Gastrocnemius medialis (tissue), 4 donors: ENCODE measurements around the gene ADGRV1.

Experiments
- CTCF ChIP-seq, 5 experiments: fragments of 450-650 bp in 3 of 5; fragments of 200-600 bp in 2 of 5; sonication (generic) in 2 of 5; IDR thresholded peaks in 4 of 5; conservative IDR thresholded peaks in 1 of 5; 1 replicate in 4 of 5; 2 replicates in 1 of 5; pipeline ENCODE4 v1.5.1; 2016 to 2019; ENCODE audit warnings: antibody characterized with exemption in 5 of 5, mild to moderate bottlenecking in 3 of 5, moderate library complexity in 3 of 5
- POLR2A ChIP-seq, 2 donors: fragments of 450-650 bp; IDR thresholded peaks; one replicate each; pipeline ENCODE4 v1.6.1; 2017; ENCODE audit warnings: antibody characterized with exemption in 2 of 2, mild to moderate bottlenecking in 2 of 2, moderate library complexity in 2 of 2

- no peak for TF ChIP-seq POLR2A (IDR thresholded peaks at IDR 0.05)
- no peak for TF ChIP-seq CTCF (IDR thresholded peaks at IDR 0.05 in 4 of 5, conservative IDR thresholded peaks at IDR 0.05 in 1 of 5)
Observed at GRCh38 chr5:90519081-90519480, 39.5 kb upstream of the ADGRV1 start.
